ENCODE results near the gene BLOC1S1.

DNA sequence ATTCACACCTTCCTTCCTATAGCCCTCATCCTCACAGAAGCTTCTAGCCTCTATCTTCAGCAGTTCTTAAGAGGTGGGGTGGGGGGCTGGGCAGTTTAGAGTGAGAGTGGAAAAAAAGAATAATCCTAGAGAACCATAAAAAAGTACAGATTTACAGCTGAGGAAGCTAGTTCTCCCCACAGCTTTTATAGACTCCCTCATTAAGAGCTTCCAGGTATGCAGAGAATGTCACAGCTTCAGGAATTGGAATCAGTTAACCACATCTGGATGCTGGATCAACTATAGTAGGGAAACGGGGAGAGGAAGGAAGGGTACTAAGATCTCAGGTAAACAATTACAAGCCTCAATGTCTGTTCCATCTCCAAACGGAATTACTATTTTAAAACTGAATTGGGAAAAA is 39.4 kb downstream of the BLOC1S1 start:
- no peak for TF ChIP-seq EP300 (IDR thresholded peaks at IDR 0.05; ENCODE audit: low read length)
- TF ChIP-seq, protein P1, sequence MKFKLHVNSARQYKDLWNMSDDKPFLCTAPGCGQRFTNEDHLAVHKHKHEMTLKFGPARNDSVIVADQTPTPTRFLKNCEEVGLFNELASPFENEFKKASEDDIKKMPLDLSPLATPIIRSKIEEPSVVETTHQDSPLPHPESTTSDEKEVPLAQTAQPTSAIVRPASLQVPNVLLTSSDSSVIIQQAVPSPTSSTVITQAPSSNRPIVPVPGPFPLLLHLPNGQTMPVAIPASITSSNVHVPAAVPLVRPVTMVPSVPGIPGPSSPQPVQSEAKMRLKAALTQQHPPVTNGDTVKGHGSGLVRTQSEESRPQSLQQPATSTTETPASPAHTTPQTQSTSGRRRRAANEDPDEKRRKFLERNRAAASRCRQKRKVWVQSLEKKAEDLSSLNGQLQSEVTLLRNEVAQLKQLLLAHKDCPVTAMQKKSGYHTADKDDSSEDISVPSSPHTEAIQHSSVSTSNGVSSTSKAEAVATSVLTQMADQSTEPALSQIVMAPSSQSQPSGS (CRISPR knock-in tag; IDR thresholded peaks at IDR 0.05) = no peak
